GM12873 (cell line): ENCODE data around the gene JPH3.

Source experiments
- TF ChIP-seq, protein P1 (sequence below): IDR thresholded peaks from 2 replicates; pipeline ENCODE4 v1.5.1; 2012; ENCODE audit warnings: low read depth, mild to moderate bottlenecking, moderate library complexity, low read length, control low read depth; ENCODE audit not compliant: insufficient read depth; ENCODE audit errors: missing control alignments

Gene JPH3

GRCh38 chr16:87569601-87570571, 32.4 kb upstream of the JPH3 start:
- TF ChIP-seq, protein P1, sequence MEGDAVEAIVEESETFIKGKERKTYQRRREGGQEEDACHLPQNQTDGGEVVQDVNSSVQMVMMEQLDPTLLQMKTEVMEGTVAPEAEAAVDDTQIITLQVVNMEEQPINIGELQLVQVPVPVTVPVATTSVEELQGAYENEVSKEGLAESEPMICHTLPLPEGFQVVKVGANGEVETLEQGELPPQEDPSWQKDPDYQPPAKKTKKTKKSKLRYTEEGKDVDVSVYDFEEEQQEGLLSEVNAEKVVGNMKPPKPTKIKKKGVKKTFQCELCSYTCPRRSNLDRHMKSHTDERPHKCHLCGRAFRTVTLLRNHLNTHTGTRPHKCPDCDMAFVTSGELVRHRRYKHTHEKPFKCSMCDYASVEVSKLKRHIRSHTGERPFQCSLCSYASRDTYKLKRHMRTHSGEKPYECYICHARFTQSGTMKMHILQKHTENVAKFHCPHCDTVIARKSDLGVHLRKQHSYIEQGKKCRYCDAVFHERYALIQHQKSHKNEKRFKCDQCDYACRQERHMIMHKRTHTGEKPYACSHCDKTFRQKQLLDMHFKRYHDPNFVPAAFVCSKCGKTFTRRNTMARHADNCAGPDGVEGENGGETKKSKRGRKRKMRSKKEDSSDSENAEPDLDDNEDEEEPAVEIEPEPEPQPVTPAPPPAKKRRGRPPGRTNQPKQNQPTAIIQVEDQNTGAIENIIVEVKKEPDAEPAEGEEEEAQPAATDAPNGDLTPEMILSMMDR: no peak

DNA sequence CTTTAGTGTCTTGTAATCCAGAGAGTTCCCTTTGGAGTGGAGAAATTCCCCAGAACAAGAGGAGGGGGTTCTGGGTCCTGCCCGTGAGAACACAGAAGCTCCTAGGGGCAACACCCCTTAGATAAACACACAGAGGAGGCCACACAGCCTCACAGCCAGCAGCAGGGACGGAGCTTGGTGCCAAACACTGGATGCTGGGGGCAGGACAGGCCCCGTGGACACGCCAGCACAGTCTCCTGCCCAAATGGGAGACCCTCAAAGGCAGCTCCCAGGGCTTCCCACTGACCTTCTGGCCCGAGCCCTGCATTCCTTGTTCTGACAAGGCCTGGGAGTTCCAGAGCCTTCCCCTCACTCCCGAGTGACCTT, 31.8 kb upstream of the JPH3 start:
- TF ChIP-seq, protein P1: no peak

DNA sequence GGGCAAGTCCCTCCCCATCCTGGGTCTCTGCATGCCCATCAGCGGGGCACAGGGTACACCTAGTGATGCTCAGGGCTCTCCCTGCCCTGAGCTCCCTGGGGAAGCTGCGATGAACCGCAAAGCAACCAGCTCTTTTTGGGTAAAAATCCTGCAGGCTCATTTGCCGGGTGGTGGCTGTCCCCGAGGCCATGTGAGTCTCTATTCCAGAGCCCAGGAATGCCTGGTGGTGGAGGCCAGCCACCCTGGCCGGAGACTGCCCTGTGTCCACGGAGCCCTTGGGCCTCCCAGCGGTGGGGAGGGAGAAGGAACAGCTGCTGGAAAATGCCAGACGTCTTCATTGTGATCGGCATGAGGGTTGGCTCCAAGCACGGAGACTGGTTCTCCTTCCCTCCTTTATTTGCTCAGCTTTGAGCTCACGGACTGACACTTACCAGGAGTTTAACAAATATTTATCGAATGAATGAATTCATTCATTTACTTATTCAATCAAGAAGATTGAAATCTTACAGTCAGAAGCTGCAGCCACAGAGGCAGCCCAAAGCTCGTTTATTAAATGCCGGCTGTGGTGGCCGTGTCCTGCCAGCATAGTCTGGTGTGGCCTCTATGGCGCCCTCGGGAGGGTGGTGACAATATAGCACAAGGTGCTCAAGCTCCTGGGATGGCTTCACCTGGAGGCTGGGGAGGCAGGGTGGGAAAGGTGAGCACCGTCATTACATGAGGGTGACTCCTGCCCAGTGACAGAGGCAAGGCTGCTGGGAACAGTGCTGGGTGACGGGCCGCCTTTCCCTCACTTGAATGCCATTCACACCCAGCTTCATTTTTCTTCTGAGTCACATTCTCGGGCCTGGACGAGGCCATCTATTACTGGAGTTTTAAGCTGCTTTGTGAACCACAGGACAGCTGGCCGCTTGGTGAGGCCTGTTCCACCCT, 31.1 kb upstream of the JPH3 start:
- TF ChIP-seq, protein P1: no peak

GRCh38 chr16:87571868-87572244, 30.5 kb upstream of the JPH3 start:
- TF ChIP-seq, protein P1: no peak

- TF ChIP-seq, protein P1: no peak
Measured at GRCh38 chr16:87572959-87573358, 29.3 kb upstream of the JPH3 start.

GRCh38 chr16:87575027-87575804, 27.1 kb upstream of the JPH3 start:
- TF ChIP-seq, protein P1: no peak
